ENCODE measurements around the gene APOBEC3B.
"Not testable (repeated sequence)": the region's sequence is repeated elsewhere in the genome, so short reads cannot be mapped to it uniquely, and the experiment has no call there.

Gene APOBEC3B

GRCh38 chr22:38966380-38966702, 15.8 kb upstream of the APOBEC3B start:
- DNase-seq (ENCODE audit: low spot score) (no peak), FAIRE-seq (no peak)

- DNase-seq (ENCODE audit: low spot score) (no peak), FAIRE-seq (no peak)
Observed at GRCh38 chr22:38966942-38967341, 15.2 kb upstream of the APOBEC3B start.

DNA sequence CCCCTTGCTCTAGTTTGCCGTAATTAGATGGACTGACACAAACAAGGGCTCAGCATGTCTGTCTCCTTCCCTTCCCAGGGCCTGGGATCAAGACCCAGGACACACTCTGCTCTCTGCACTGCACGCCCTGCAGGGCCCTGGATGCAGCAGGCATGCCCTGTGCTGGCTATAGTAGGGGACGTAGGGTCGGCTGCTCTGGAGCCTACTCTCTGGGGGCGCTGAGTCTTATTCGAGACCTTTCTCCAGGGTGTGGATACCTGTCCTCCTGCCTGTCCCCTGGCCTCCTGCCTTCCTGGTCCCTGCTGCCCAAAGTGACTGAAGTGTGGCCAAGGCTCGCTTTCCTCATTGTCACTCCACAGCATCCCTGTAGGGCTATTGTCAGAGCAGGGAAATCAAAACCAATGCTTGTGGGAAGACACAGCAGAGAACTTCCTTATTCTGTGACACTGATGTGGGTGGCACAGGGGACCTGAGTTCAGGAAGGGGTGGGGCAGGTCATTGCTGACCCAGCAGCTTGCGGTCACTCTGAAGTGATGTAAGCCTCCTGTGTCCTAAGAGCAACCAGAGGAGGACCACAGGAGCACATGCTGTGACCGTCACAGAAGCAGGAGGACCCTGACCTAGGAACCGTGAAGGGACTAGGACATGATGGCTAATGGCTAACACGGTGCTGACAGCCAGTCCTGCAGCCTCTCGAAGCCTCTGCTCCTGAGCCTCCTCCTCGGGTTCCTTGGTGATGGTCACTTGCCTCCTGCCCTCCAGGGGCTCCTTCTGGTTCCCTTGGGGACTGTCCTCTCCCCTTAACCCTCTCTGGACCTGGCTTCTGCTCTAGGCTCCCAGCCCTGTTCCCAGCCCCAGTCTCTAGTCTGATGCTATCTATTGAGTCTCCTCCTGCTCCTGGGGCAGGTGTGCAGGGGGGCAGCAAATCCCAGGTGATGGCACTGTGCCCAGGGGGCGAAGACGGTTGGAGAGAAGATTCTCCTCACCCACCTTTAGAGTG, 14.4 kb upstream of the APOBEC3B start:
- DNase-seq (ENCODE audit: low spot score) (no peak), FAIRE-seq (no peak)

- DNase-seq (ENCODE audit: low spot score) (no peak), FAIRE-seq (no peak)
Observed at GRCh38 chr22:38968801-38969200, 13.3 kb upstream of the APOBEC3B start.

- no peak for DNase-seq (ENCODE audit: low spot score)
- FAIRE-seq, result no peak
Observed at GRCh38 chr22:38970551-38970950, 11.6 kb upstream of the APOBEC3B start.

- DNase-seq (ENCODE audit: low spot score) (no peak), FAIRE-seq (no peak)
Observed at GRCh38 chr22:38971202-38971601, 10.9 kb upstream of the APOBEC3B start.

DNA sequence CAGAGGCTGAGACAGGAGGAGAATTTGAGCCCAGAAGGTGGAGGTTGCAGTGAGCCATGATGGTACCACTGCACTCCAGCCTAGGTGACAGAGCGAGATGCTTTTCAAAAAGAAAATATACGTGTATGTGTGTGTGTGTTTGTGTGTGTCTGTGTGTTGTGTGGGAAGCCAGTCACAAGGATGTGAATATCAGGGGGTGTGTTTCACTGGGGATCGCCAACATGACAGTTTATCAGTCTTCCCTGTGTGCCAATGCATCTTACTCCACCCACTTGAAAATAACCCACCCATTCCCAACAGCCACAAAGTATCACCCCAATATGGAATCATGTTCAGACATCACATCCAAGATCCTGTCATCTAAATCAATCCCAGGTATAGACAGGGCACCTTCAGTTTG, 10.4 kb upstream of the APOBEC3B start:
- DNase-seq (ENCODE audit: low spot score) (no peak), FAIRE-seq (no peak)

- no peak for FAIRE-seq
- DNase-seq (ENCODE audit: low spot score), result no peak
Observed at GRCh38 chr22:38972558-38972957, 9.6 kb upstream of the APOBEC3B start.

DNA sequence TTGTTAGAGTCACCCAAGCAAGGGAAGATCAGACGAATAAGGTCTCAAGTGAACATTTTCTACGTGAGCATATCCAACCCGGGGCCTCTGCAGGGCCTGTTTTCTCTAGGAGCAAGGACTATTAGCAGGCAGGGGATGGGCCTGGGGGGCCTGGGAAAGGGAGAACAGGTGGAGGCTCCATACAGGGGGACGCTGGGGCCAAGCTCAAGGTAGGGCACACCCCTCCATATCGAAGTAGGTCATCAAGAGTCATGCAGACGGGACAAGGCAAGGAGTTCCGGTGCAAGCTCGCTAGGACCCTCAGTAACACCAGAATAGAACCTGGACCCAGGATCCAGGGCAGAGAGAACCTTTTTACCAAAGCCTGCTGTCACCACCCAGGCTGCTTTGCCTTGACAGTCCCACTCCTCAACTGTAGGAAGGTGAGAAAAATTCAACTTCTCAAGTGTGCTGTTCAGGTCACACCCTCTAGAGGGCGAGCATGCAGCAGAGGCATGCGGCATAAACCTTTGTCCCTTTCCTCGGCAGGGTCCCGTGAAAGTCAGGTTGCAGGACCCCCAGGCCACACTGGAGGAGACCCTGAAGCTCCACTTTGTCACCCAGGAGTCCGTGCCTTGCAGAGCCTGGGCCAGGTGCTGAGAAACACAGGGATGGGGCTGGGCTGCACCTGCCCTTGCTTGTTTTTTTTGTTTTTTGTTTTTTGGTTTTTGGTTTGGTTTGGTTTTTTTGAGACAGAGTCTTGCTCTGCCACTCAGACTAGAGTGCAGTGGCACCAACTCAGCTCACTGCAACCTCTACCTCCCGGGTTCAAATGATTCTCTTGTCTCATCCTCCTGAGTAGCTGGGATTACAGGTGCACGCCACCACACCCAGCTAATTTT, 8.6 kb upstream of the APOBEC3B start:
- DNase-seq (ENCODE audit: low spot score) (peak; percentile 14), FAIRE-seq (no peak)

DNA sequence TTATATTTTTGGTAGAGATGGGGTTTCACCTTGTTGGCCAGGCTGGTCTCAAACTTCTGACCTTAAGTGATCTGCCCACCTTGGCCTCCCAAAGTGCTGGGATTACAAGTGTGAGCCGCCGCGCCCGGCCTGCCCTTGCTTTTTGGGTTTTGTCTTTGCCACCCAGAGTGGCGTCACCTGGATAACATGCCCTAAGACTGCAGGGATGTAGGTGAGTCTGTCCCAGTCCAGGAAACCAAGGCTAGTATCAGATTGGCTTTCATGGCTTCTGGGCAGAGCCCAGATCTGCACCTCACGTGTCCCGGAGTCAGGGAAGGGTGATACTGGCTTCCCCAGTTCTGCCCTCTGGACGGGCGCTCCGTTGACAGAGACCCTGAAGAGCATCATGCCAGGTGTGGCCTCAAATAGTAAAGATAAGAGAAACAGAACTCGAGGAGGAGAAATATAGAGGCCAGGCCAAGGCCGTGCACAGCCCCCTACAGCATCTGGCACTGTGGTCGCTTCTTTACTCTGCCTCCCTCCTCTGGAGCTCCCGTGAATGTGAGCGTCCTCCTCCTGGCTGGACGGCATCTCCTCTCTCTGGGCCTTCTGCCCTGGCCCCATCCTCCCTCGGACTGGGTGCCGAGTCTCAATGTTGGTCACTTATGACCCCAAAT, 7.8 kb upstream of the APOBEC3B start:
- FAIRE-seq, result no peak
- no peak for DNase-seq (ENCODE audit: low spot score)

- DNase-seq (ENCODE audit: low spot score) (no peak), FAIRE-seq (no peak)
Observed at GRCh38 chr22:38974826-38975175, 7.3 kb upstream of the APOBEC3B start.

DNA sequence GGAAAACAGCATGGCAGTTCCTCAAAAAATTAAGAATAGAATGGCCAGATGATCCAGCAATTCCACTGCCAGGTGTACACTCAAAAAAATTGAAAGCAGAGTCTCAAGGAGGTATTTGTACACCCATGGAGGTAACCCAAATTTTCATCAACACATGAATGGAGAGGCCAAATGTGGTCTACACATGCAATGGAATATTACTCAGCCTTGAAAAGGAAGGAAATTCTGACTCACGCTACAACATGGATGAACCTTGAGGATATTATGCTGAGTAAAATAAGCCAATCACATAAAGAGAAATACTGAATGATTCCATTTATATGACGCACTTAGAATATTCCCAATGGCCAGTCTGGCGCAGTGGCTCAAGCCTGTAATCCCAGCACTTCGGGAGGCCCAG, 4.9 kb upstream of the APOBEC3B start:
- DNase-seq (ENCODE audit: low spot score); FAIRE-seq: not testable (repeated sequence)

- FAIRE-seq, result not testable (repeated sequence)
Observed at GRCh38 chr22:38980587-38980986, 1.6 kb upstream of the APOBEC3B start.

DNA sequence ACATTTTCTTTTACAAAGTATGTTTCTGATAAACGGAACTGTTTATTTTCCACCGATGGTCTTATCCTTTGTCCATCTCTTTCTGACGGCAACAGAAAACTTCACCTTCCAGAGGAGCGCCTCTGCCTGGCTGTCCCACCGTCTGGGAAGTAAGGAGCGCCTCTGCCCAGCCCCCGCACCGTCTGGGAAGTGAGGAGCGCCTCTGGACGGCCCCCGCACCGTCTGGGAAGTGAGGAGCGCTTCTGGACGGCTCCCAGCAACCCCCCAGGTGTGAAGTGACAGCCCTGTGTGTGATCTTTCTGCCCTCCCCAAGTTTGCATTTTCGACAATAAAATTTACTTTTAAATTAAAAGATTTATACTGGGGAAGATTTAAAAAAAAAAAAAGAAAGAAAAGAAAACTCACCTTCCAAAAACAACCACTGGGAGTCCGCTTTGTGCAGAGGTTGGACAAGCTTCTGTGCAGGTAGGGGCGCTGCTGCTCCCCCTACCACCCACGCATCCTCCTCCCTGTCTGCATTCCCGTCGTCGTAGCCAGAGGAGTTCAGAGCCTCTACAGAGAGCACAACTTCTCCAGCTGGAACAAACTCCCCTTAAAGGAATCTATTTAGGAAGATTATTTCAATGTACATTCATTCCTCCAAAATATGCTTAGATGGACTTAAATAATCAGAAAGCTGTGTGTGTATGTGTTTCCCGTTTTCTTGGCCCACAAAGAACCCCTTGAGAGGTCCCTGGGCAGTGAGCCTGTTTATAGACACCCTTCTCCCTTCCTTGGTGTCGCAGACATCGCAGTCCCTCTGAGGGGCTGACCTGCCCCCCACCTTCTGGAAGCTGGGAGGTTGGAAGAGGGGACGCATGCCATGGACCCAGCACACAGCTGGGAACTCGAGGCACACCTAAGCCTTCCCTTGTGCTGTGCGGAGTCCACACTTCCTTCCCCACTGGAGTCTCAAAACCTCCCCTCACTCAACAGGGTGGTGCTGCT, 849 bp upstream of the APOBEC3B start:
- DNase-seq (ENCODE audit: low spot score) (no peak), FAIRE-seq (no peak)

More at GRCh38 chr22:38980587-38980986, 1.6 kb upstream of the APOBEC3B start:
- not testable (repeated sequence) for DNase-seq (ENCODE audit: low spot score)

GRCh38 chr22:38984224-38984623, 2.1 kb downstream of the APOBEC3B start:
- peak; percentile 3 for DNase-seq (ENCODE audit: low spot score)
- no peak for FAIRE-seq

DNA sequence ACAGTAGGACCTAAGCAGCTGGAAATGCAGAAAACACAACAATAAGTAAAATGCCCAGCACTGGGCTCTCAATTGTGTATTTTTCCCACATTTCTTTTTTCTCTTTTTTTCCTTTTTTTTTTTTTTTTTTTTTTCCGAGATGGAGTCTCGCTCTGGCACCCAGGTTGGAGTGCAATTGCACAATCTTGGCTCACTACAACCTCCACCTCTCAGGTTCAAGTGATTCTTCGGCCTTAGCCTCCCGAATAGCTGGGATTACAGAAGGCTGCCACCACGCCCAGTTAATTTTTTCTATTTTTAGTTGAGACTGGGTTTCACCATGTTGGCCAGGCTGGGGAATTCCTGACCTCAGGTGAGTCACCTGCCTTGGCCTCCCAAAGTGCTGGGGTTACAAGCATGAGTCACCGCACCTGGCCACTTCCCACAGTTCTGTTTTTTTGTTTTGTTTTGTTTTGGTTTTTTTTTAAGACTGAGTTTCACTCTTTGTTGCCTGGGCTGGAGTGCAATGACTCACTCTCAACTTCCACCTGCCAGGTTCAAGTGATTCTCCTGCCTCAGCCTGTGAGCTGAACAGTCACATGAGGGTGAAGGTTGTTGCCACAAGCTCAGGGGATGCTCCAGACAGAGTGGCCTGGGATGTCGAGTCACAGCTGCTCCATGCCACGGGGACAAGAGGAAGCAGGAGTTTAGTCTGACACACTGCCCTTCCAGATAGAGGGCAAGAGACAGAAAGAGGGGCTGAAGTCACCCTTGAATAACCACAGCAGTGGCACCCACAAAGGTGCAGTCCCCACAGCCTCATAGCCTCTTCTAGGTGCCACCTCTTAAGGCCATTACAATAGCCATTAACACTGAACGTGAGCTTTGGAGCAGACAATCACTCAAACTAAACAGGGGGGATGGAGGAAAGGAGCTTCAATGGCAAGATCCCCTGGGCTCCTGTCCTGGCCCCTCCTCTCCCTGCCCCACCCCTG, 2.9 kb downstream of the APOBEC3B start:
- DNase-seq (ENCODE audit: low spot score) (peak; percentile 92), FAIRE-seq (peak; percentile 91)

DNA sequence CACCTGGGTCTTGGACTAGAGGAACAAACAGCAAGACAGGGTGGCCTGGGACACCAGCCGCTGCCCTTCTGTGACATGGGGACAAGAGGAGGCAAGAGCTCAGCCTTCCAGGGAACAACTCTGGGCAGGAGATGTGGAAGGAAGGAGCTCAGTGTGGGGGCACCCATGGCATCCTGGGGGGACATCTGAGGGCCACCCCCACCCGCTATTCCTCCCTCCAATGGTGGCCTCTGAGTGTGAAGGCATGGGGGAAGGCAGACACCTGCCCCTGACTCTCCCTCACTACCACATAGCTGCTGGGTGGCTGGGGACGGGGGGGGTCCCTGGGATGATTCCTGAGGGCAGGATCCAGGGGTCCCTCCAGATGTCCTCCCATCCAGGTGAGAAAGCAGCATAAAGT, 4.5 kb downstream of the APOBEC3B start:
- no peak for FAIRE-seq
- no peak for DNase-seq (ENCODE audit: low spot score)

GRCh38 chr22:38987171-38987895, 5.2 kb downstream of the APOBEC3B start:
- FAIRE-seq (no peak), DNase-seq (ENCODE audit: low spot score) (no peak)

GRCh38 chr22:38989466-38989865, 7.3 kb downstream of the APOBEC3B start:
- no peak for DNase-seq (ENCODE audit: low spot score)
- no peak for FAIRE-seq
